ENCODE results near the gene ADPRHL1.

DNA sequence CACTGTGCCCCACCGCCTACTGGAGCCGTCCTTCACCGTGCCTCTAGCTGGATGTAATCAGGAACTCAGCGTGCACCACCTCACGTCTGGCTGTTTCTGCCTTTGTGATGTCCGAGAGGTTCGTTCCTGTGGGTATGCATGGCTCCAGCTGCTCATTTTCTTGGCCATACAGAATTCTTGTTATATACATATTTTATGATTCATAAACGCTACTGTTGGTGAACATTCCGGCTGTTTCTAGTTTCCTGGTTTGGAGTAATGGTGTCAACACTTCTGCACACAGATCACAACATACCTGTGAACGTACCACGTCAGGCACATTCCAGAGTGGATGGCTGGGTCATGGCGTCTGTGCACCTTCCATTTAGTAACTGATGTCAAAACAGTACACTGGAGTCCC, 22.6 kb upstream of the ADPRHL1 start:
- TF ChIP-seq SUZ12 (IDR thresholded peaks at IDR 0.05; ENCODE audit: extremely low read depth, insufficient read depth, insufficient read length) = no peak
- TF ChIP-seq ZNF274 (IDR thresholded peaks at IDR 0.05; ENCODE audit: low read depth, low read length) = no peak
